Endodermal cell (in vitro differentiated cells): ENCODE measurements around the gene MOV10L1. TPM values are rescaled to one million over a fixed set of nuclear protein-coding genes. Genes with fewer than 3 reads are reported as not detected.

Experiments used
- DNase-seq: peaks from one replicate; pipeline ENCODE4 v3.0.0-alpha.2; 2017
- H3K27ac ChIP-seq: 2 replicates; pipeline ENCODE4 v1.5.1; 2013; ENCODE audit warnings: mild to moderate bottlenecking, low read depth, low read length, moderate library complexity
- H3K27me3 ChIP-seq: 2 replicates; pipeline ENCODE4 v1.6.1; 2013; ENCODE audit warnings: mild to moderate bottlenecking, low read length, moderate library complexity; ENCODE audit not compliant: insufficient read depth, control insufficient read depth, poor library complexity, severe bottlenecking
- H3K36me3 ChIP-seq: 2 replicates; pipeline ENCODE4 v1.7.0; 2013; ENCODE audit warnings: mild to moderate bottlenecking, low read length, moderate library complexity; ENCODE audit not compliant: control insufficient read depth, insufficient read depth
- H3K4me1 ChIP-seq: one replicate; pipeline ENCODE4 v1.7.0; 2013; ENCODE audit warnings: low read length; ENCODE audit not compliant: control insufficient read depth, insufficient read depth
- H3K4me3 ChIP-seq: 2 replicates; pipeline ENCODE4 v1.5.1; 2013; ENCODE audit warnings: mild to moderate bottlenecking, low read length, moderate library complexity
- H3K9ac ChIP-seq: 2 replicates; pipeline ENCODE4 v1.6.1; 2013; ENCODE audit warnings: mild to moderate bottlenecking, low read length, moderate library complexity; ENCODE audit not compliant: poor library complexity, severe bottlenecking; ENCODE audit errors: extremely low read depth
- H3K9me3 ChIP-seq: 2 replicates; pipeline ENCODE4 v1.6.1; 2013; ENCODE audit warnings: mild to moderate bottlenecking, low read length, moderate library complexity; ENCODE audit not compliant: control insufficient read depth
- H3K27ac Mint-ChIP-seq: 2 replicates; pipeline ENCODE4 v1.8.0; 2020; ENCODE audit warnings: mixed read lengths
- H3K27me3 Mint-ChIP-seq: 2 replicates; pipeline ENCODE4 v1.8.0; 2021; ENCODE audit warnings: mild to moderate bottlenecking, mixed read lengths; ENCODE audit not compliant: insufficient read depth
- H3K36me3 Mint-ChIP-seq: 2 replicates; pipeline ENCODE4 v1.8.0; 2020; ENCODE audit warnings: low read depth, mixed read lengths
- H3K4me1 Mint-ChIP-seq: 2 replicates; pipeline ENCODE4 v1.8.0; 2020; ENCODE audit warnings: mixed read lengths
- H3K4me3 Mint-ChIP-seq: 2 replicates; pipeline ENCODE4 v1.8.0; 2020; ENCODE audit warnings: mild to moderate bottlenecking, moderate library complexity, mixed read lengths
- H3K9me3 Mint-ChIP-seq: 2 replicates; pipeline ENCODE4 v1.8.0; 2020; ENCODE audit warnings: mild to moderate bottlenecking, mixed read lengths
- WGBS, 2 experiments: methylation state at CpG; one replicate each; pipeline versions ENCODE4 v1.1.5 to v1.1.7; 2013; ENCODE audit warnings: missing lambda C conversion rate in 2 of 2, mixed read lengths in 1 of 2; ENCODE audit not compliant: insufficient coverage in 1 of 2, insufficient read length in 1 of 2; 5-methylcytosine and 5-hydroxymethylcytosine counted together
- total RNA-seq, 2 donors: library from RNA; stranded (reverse); fragmentation: NEBNext Ultra II Directional in 1 of 2; extraction: Animal tissue kit (Norgen Biotek cat#: 25700) in 1 of 2; gene quantifications; 2 replicates in 1 of 2; 3 replicates in 1 of 2; pipeline ENCODE4 v1.2.1, GENCODE V29; 2021
- TF ChIP-seq, protein P1 (sequence below): fragments of 200-600 bp; sonication (generic); conservative IDR thresholded peaks from 2 replicates; pipeline ENCODE4 v1.5.0; 2021; ENCODE audit warnings: antibody characterized with exemption, mild to moderate bottlenecking

Gene MOV10L1
- total RNA-seq, 2 donors from 2014 or later, result 0.31 TPM; not detected in 1

- Histone ChIP-seq H3K9me3 (no peaks in the 10 kb centered on the region), H3K4me3 (no peak overlapping the region), H3K27me3 (no peaks in the 10 kb centered on the region), H3K4me1 (no peaks in the 10 kb centered on the region), H3K36me3 (no peaks in the 10 kb centered on the region), H3K27ac (no peak overlapping the region), H3K9ac (no peak overlapping the region)
- TF ChIP-seq, protein P1, sequence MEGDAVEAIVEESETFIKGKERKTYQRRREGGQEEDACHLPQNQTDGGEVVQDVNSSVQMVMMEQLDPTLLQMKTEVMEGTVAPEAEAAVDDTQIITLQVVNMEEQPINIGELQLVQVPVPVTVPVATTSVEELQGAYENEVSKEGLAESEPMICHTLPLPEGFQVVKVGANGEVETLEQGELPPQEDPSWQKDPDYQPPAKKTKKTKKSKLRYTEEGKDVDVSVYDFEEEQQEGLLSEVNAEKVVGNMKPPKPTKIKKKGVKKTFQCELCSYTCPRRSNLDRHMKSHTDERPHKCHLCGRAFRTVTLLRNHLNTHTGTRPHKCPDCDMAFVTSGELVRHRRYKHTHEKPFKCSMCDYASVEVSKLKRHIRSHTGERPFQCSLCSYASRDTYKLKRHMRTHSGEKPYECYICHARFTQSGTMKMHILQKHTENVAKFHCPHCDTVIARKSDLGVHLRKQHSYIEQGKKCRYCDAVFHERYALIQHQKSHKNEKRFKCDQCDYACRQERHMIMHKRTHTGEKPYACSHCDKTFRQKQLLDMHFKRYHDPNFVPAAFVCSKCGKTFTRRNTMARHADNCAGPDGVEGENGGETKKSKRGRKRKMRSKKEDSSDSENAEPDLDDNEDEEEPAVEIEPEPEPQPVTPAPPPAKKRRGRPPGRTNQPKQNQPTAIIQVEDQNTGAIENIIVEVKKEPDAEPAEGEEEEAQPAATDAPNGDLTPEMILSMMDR, result no peak
- Mint-ChIP-seq H3K27me3 (peaks cover 7% of the 10 kb centered on the region), H3K9me3 (no peaks in the 10 kb centered on the region), H3K4me1 (peaks cover 5% of the 10 kb centered on the region), H3K27ac (no peak overlapping the region), H3K4me3 (no peak overlapping the region), H3K36me3 (no peaks in the 10 kb centered on the region)
- peak; percentile 41 for DNase-seq
- WGBS, 2 experiments, result 88 to 91% methylated on average over 14 to 18 of the region's 18 CpGs
Observed at GRCh38 chr22:50083462-50084079, 6.2 kb upstream of the MOV10L1 start.

DNA sequence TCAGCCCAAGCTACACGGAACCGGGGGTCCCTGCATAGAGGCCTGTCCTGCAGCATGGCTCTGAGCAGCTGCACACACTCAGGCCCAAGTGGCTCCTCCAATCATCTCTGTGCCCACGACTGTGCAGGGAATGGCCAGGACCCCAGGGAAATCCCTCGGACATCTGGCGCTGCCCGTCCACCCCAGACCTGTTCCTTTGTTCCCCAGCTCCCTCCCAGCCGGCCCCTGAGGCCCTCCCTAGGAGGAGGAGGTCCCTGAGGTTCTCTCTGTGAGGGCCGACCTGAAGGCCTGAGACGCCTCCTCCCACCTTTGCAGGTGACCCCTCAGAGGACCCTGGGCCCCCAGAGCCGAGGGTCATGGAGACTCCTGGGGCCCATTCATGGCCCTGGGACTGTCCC lies 5.7 kb upstream of the MOV10L1 start:
- H3K36me3 Mint-ChIP-seq, result no peaks in the 10 kb centered on the region
- Histone ChIP-seq H3K27ac (no peak overlapping the region), H3K4me1 (no peaks in the 10 kb centered on the region), H3K9me3 (no peaks in the 10 kb centered on the region), H3K4me3 (no peak overlapping the region), H3K9ac (no peak overlapping the region), H3K36me3 (no peaks in the 10 kb centered on the region), H3K27me3 (no peaks in the 10 kb centered on the region)
- WGBS, 2 experiments, result 90 to 100% methylated on average over 4 to 10 of the region's 10 CpGs
- TF ChIP-seq, protein P1, result no peak
- H3K27me3 Mint-ChIP-seq, result peaks cover 8% of the 10 kb centered on the region
- no peak overlapping the region for H3K4me3 Mint-ChIP-seq
- H3K27ac Mint-ChIP-seq, result no peak overlapping the region
- H3K9me3 Mint-ChIP-seq, result peaks cover 2% of the 10 kb centered on the region
- H3K4me1 Mint-ChIP-seq, result peaks cover 5% of the 10 kb centered on the region
- DNase-seq, result peak; percentile 39

DNA sequence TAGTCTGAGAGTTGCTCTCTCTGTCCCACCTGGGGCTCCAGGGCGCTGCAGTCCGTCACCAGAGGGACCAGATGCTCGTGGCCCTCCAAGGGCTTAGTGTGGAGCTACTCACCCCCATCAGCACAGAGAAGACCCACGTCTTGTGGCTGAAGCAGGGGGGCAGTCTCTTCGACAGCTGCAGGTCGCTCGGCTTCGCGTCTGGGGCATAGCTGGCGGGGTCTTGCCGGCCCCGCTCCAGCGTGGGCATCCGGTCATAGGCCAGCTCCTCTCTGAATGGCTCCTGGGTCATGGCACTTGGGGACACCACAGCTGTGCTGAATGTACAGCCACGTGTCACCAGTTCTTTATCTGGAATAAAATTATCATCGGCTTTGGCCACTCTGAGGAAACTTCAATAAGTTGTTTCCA lies 5.2 kb upstream of the MOV10L1 start:
- H3K27me3 Mint-ChIP-seq, result peaks cover 13% of the 10 kb centered on the region
- peaks cover 8% of the 10 kb centered on the region for H3K9me3 Mint-ChIP-seq
- Histone ChIP-seq H3K9me3 (no peaks in the 10 kb centered on the region), H3K4me3 (no peak overlapping the region), H3K27me3 (no peaks in the 10 kb centered on the region), H3K36me3 (no peaks in the 10 kb centered on the region), H3K4me1 (no peaks in the 10 kb centered on the region), H3K9ac (no peak overlapping the region), H3K27ac (no peak overlapping the region)
- peak; percentile 35 for DNase-seq
- TF ChIP-seq, protein P1, result no peak
- peaks cover 5% of the 10 kb centered on the region for H3K4me1 Mint-ChIP-seq
- H3K36me3 Mint-ChIP-seq, result no peaks in the 10 kb centered on the region
- no peak overlapping the region for H3K4me3 Mint-ChIP-seq
- WGBS, 2 experiments, result 93 to 96% methylated on average over 14 to 16 of the region's 16 CpGs
- no peak overlapping the region for H3K27ac Mint-ChIP-seq
